HG02840 (cell line): Measurements from ENCODE around the gene SNX10.

ENCODE experiments used
- ATAC-seq: cut with Tn5 transposase; IDR thresholded peaks from one replicate; pipeline ENCODE4 v1.9.1; 2021; ENCODE audit warnings: mild to moderate bottlenecking, moderate library complexity, moderate number of reproducible peaks; ENCODE audit not compliant: unreplicated experiment, low FRiP score

SNX10 gene

GRCh38 chr7:26332698-26333097 is 41.0 kb downstream of the SNX10 start:
- no peak for ATAC-seq

GRCh38 chr7:26334166-26334859 is 42.7 kb downstream of the SNX10 start:
- ATAC-seq = no peak

GRCh38 chr7:26337232-26337865 is 45.7 kb downstream of the SNX10 start:
- no peak for ATAC-seq

GRCh38 chr7:26340476-26341018 is 48.9 kb downstream of the SNX10 start:
- no peak for ATAC-seq

- no peak for ATAC-seq
Measured at GRCh38 chr7:26343320-26343832, 51.7 kb downstream of the SNX10 start.

GRCh38 chr7:26343837-26344236 is 52.2 kb downstream of the SNX10 start:
- ATAC-seq = no peak

- ATAC-seq = no peak
Measured at GRCh38 chr7:26345202-26345601, 53.5 kb downstream of the SNX10 start.

GRCh38 chr7:26345837-26346236 is 54.2 kb downstream of the SNX10 start:
- no peak for ATAC-seq

GRCh38 chr7:26346611-26347203 is 55.0 kb downstream of the SNX10 start:
- ATAC-seq = no peak

GRCh38 chr7:26348234-26348851 is 56.7 kb downstream of the SNX10 start:
- peak; percentile 71 for ATAC-seq

- no peak for ATAC-seq
Measured at GRCh38 chr7:26349005-26349915, 57.6 kb downstream of the SNX10 start.

- no peak for ATAC-seq
Measured at GRCh38 chr7:26351171-26351570, 59.5 kb downstream of the SNX10 start.

GRCh38 chr7:26356229-26356628 is 64.6 kb downstream of the SNX10 start:
- ATAC-seq = no peak

- ATAC-seq = no peak
Measured at GRCh38 chr7:26356929-26357798, 65.5 kb downstream of the SNX10 start.

GRCh38 chr7:26357799-26358151 is 66.1 kb downstream of the SNX10 start:
- no peak for ATAC-seq

GRCh38 chr7:26360650-26361049 is 69.0 kb downstream of the SNX10 start:
- ATAC-seq = no peak

- no peak for ATAC-seq
Measured at GRCh38 chr7:26361637-26362036, 70.0 kb downstream of the SNX10 start.

GRCh38 chr7:26363465-26363864 is 71.8 kb downstream of the SNX10 start:
- no peak for ATAC-seq
